ES-I3 (cell line): ENCODE data around the gene FAM20B.
A peak's percentile ranks its signal among the peaks of the same experiment; 100 is the strongest.
"Not testable (repeated sequence)": the region's sequence is repeated elsewhere in the genome, so short reads cannot be mapped to it uniquely, and the experiment has no call there.

Experiments
- H3K36me3 ChIP-seq: 2 replicates; pipeline ENCODE4 v1.6.1; 2013; ENCODE audit warnings: mild to moderate bottlenecking, low read length, control low read depth, moderate library complexity; ENCODE audit not compliant: insufficient read depth
- H3K4me1 ChIP-seq: 2 replicates; pipeline ENCODE4 v1.6.1; 2013; ENCODE audit warnings: mild to moderate bottlenecking, control low read depth, low read length; ENCODE audit not compliant: insufficient read depth
- H3K9ac ChIP-seq: 2 replicates; pipeline ENCODE4 v1.6.1; 2013; ENCODE audit warnings: low read depth, mild to moderate bottlenecking, low read length, moderate library complexity
- H3K9me3 ChIP-seq: 2 replicates; pipeline ENCODE4 v1.6.1; 2013; ENCODE audit warnings: mild to moderate bottlenecking, low read length, moderate library complexity; ENCODE audit not compliant: control insufficient read depth, insufficient read depth

FAM20B gene, protein sequence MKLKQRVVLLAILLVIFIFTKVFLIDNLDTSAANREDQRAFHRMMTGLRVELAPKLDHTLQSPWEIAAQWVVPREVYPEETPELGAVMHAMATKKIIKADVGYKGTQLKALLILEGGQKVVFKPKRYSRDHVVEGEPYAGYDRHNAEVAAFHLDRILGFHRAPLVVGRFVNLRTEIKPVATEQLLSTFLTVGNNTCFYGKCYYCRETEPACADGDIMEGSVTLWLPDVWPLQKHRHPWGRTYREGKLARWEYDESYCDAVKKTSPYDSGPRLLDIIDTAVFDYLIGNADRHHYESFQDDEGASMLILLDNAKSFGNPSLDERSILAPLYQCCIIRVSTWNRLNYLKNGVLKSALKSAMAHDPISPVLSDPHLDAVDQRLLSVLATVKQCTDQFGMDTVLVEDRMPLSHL

DNA sequence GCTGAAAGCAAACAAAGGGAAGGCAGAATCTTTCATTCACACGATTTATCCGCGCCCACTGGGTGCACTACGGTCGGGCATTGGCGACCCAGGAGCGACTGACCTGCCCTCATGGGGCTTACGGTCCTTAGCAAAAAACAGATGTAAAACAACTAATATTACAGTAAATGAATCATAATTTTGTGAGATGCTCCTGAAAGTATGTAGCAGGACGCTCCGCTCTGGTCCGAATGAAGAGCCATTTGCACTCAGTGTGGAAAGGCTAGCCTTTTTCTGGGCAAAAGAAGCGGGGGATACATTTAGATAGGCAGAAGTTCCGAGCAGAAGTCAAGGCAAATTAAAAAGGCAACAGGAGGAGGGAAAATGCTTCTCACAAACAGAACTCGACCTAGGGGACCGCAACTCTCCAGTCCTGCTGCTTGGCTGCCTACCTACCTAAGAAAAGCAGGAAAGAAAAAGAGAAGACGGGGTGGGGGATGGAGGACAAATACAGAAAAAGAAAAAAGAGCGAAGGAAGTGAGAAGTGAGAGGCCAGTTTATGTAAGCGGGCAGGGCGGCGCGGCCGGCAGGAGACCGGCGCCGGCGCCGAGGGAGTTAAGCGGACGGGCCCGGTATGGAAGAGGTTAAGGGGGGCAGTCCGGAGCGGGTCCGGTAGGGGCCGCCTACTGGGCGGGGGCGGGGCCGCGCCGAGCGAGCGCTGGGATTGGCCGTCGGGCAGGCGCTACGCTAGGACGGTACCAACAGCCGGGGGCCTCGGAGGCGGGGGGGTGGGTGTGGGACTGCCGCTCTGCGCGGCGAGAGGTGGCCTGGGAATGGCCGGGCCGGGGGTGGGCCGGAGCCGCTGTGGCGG, at the start of gene FAM20B:
TSS of gene FAM20B (plus strand) at position 770 of the 850 bp plus-strand sequence. CDS start 17,954 bp downstream, outside the sequence.
- H3K4me1 ChIP-seq: peaks cover 11% of the 10 kb centered on the region
- no peaks in the 10 kb centered on the region for H3K36me3 ChIP-seq
- no peaks in the 10 kb centered on the region for H3K9me3 ChIP-seq
- H3K9ac ChIP-seq: peak within 1 kb of the TSS; percentile 94

GRCh38 chr1:178976541-178976940, 49.2 kb upstream of the FAM20B start:
- Histone ChIP-seq H3K36me3 (no peaks in the 10 kb centered on the region), H3K9me3 (peaks cover 3% of the 10 kb centered on the region; the same call in 1 of the 2 replicates), H3K4me1 (0 out of 2 replicates have a peak, but pooled peaks cover 4% of the 10 kb centered on the region), H3K9ac (no peak overlapping the region)

DNA sequence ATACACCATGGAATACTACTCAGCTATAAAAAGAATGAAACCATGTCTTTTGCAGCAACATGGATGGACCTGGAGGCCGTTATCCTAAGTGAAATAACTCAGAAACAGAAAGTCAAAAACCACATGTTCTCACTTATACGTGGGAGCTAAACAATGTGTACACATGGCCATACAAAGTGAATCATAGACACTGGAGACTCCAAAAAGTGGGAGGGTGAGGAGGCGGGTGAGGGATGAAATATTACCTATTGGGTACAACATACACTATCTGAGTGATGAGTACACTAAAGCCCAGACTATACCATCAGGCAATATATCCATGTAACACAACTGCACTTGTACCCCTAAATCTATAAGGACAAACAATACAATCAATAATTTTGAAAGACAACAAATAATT, 39.5 kb upstream of the FAM20B start:
- no peaks in the 10 kb centered on the region for H3K4me1 ChIP-seq
- no peaks in the 10 kb centered on the region for H3K36me3 ChIP-seq
- H3K9me3 ChIP-seq: no peaks in the 10 kb centered on the region
- H3K9ac ChIP-seq: no peak overlapping the region

GRCh38 chr1:178988198-178988597, 37.5 kb upstream of the FAM20B start:
- H3K9me3 ChIP-seq, H3K36me3 ChIP-seq, H3K4me1 ChIP-seq, H3K9ac ChIP-seq: not testable (repeated sequence)

- Histone ChIP-seq H3K36me3 (no peaks in the 10 kb centered on the region), H3K9me3 (no peaks in the 10 kb centered on the region), H3K4me1 (no peaks in the 10 kb centered on the region), H3K9ac (no peak overlapping the region)
These were observed 32.1 kb upstream of the FAM20B start for GRCh38 chr1:178993559-178993958.

GRCh38 chr1:178997428-178997827, 28.3 kb upstream of the FAM20B start:
- Histone ChIP-seq H3K4me1 (no peaks in the 10 kb centered on the region), H3K36me3 (no peaks in the 10 kb centered on the region), H3K9ac (no peak overlapping the region), H3K9me3 (no peaks in the 10 kb centered on the region)

DNA sequence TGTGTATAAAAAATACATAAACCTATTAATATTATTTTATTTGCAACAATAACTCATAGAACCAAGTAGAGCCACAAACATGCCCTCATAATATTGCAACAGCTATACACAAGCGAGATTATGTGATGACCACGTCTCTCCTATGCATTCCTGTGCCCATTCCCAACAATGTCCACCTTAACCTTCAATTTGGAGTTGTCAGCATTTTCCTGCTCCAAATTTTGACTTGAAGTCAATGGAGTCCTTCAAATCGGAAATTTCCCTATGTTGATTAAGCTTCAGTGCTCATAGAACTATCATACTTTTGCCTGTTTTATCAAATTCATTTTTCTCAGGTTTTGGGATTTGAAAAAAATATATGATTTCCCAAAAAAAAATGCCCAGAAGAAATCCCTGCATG, 27.4 kb upstream of the FAM20B start:
- H3K36me3 ChIP-seq: no peaks in the 10 kb centered on the region
- no peaks in the 10 kb centered on the region for H3K4me1 ChIP-seq
- no peaks in the 10 kb centered on the region for H3K9me3 ChIP-seq
- no peak overlapping the region for H3K9ac ChIP-seq

DNA sequence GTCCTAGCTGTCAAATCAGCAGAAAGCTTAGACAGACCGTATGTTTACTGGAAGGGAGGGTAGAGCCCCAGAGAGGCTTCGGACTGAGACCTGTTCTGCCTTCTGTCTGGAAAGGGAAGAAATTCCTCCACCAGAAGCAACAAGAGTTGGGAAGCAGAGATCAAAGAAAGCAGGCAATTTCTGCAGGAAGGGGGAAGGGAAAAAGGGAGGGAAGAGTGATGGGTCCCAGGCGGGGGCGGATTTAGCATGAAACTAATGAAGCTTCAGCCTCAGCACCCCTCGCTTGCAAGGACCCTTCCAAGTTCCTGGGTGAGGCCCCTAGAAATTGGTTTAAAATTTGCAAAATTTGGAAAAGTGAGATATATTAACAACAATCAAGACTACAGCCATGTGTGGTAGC, 26.6 kb upstream of the FAM20B start:
- Histone ChIP-seq H3K4me1 (no peaks in the 10 kb centered on the region), H3K9me3 (no peaks in the 10 kb centered on the region), H3K9ac (no peak overlapping the region), H3K36me3 (no peaks in the 10 kb centered on the region)

DNA sequence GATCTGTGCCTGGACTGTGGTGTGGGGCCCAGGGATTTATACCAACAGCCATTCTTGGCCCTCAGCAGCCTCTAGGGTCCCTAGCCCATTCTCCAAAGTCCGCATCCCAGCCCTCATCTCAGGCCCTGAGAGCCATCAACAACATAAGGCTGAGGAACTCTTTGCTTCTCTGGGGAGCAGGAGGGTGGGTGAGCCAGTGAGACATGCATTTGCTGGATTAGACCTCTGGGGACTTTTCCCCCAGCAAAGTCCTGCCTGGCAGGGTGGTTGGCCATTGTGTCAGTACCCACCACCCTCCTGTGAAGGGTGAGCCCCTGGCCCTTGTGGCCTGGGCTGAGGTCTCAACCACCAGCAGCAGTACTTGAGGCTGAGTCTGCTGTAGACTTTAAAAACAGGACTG, 24.2 kb upstream of the FAM20B start:
- Histone ChIP-seq H3K9ac (no peak overlapping the region), H3K4me1 (no peaks in the 10 kb centered on the region), H3K36me3 (no peaks in the 10 kb centered on the region), H3K9me3 (no peaks in the 10 kb centered on the region)

DNA sequence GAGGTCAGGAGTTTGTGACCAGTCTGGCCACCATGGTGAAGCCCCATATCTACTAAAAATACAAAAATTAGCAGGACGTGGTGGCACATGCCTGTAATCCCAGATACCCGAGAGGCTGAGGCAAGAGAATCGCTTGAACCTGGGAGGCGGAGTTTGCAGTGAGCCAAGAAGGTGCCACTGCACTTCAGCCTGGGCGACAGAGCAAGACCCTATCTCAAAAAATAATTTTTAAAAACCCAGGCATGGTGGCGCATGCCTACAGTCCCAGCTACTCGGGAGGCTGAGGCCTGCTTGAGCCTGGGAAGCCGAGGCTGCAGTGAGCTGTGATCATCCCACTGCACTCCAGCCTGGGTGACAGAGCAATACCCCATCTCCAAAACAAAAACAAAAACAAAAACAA, 23.6 kb upstream of the FAM20B start:
- H3K4me1 ChIP-seq, H3K36me3 ChIP-seq, H3K9me3 ChIP-seq, H3K9ac ChIP-seq: not testable (repeated sequence)

DNA sequence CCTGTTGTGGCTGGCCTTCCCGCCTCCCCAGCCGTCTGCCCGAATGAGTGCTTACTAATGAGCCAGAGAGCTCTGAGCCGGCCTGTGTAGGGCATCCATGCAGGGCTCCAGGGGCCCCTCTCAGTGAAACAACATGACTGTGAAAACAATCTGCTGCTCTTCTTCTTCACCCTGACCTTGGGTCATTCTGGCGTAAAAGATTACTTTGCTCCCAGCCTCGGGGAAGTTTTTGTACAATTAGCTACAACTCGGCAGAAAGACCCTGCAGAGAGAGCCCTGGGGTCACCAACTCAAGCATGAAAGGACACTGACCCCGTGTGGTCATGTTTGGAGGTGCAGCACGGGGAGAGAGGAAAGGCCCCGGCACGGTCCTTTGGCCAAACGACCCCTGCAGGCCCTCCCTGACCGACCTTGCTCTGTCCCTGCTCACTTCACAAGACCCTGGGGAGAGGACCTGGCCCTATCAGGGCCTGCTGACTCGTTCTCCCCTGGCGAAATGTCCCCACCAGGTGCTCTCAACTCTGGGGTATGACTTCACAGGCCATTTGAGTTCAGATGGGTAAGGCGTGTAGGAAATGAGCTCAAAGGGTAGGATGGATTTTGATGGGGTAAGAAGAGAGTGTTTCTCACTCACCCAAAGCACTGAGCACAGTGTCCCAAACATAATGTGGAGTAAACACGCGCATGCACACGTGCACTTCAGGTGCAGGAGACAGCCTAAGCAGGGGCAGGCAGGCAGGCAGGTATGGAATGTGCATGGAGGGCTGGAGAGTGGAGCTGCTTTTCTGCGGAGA, 22.9 kb upstream of the FAM20B start:
- no peaks in the 10 kb centered on the region for H3K36me3 ChIP-seq
- no peaks in the 10 kb centered on the region for H3K4me1 ChIP-seq
- H3K9ac ChIP-seq: no peak overlapping the region
- no peaks in the 10 kb centered on the region for H3K9me3 ChIP-seq

GRCh38 chr1:179003512-179004066, 22.1 kb upstream of the FAM20B start:
- Histone ChIP-seq H3K36me3 (no peaks in the 10 kb centered on the region), H3K9ac (no peak overlapping the region), H3K9me3 (no peaks in the 10 kb centered on the region), H3K4me1 (no peaks in the 10 kb centered on the region)

GRCh38 chr1:179007233-179007632, 18.5 kb upstream of the FAM20B start:
- no peaks in the 10 kb centered on the region for H3K36me3 ChIP-seq
- H3K9me3 ChIP-seq: no peaks in the 10 kb centered on the region
- no peak overlapping the region for H3K9ac ChIP-seq
- no peaks in the 10 kb centered on the region for H3K4me1 ChIP-seq

- no peaks in the 10 kb centered on the region for H3K36me3 ChIP-seq
- no peak overlapping the region for H3K9ac ChIP-seq
- H3K9me3 ChIP-seq: no peaks in the 10 kb centered on the region
- H3K4me1 ChIP-seq: no peaks in the 10 kb centered on the region
These were observed 15.0 kb upstream of the FAM20B start for GRCh38 chr1:179010671-179011070.
